ENCODE data around the gene STK33. TPM values are rescaled to one million over a fixed set of nuclear protein-coding genes. Genes with fewer than 3 reads are reported as not detected.

Gene STK33
- total RNA-seq, 1 experiment from 2014 or later, result 19.5 TPM

DNA sequence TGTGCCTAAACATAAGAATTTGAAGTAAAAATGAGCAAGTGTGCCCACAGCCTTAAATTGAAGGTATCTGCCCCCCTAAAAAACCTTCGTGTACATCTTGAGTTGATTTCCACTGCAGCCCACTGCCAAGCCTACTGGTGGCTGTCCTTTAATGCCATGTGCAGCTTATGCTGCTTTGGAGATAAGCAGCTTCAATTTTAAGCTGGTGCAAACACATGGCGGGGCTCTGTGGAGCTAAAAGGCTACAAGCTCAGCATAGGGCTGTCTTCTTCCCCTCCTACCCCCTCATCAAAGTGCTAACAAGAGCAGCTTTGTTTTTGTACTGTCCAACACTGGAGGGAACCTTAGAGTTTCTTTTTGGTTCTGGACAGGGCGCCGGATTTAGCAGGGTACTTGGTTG is 201.9 kb downstream of the STK33 start:
- H2BK12ac ChIP-seq (ENCODE audit: insufficient read length, low read depth, low read length), result no peak overlapping the region
- H3K4me1 ChIP-seq (ENCODE audit: insufficient read depth, low read length), result peaks cover 2% of the 10 kb centered on the region; the same call in 1 of the 2 replicates
- H2BK120ac ChIP-seq (ENCODE audit: low read depth, low read length, poor library complexity, severe bottlenecking), result no peak overlapping the region
- H3K56ac ChIP-seq (ENCODE audit: insufficient read length, low read depth, low read length), result no peak overlapping the region
- no peak overlapping the region for H3K27ac ChIP-seq (ENCODE audit: insufficient read length, low read depth, low read length)
- no peak overlapping the region for H3K4me2 ChIP-seq (ENCODE audit: insufficient read depth, insufficient read length, low read length)
- H3K79me2 ChIP-seq (ENCODE audit: insufficient read depth, low read length), result no peaks in the 10 kb centered on the region
- H3K9me3 ChIP-seq (ENCODE audit: control insufficient read depth, low read depth, low read length), result no peaks in the 10 kb centered on the region
- no peak overlapping the region for H3K14ac ChIP-seq (ENCODE audit: insufficient read depth, low read length)
- H3K4me1 Mint-ChIP-seq, result peaks cover 16 to 26% of the 10 kb centered on the region in 2 experiments
- no peak overlapping the region for H3K9ac ChIP-seq (ENCODE audit: extremely low read depth, insufficient read length, low read length)
- no peak overlapping the region for H2BK15ac ChIP-seq (ENCODE audit: low read depth, low read length)
- H3K4ac ChIP-seq (ENCODE audit: low read depth, low read length), result no peak overlapping the region
- peaks cover 13 to 19% of the 10 kb centered on the region in 2 experiments for H3K9me3 Mint-ChIP-seq
- no peak overlapping the region for H4K91ac ChIP-seq (ENCODE audit: insufficient read length, low read depth, low read length)
- H4K8ac ChIP-seq (replicated peaks; ENCODE audit: insufficient read length, low read depth, low read length), result no peak overlapping the region
- no peak overlapping the region for H4K5ac ChIP-seq (ENCODE audit: insufficient read length, low read depth, low read length)
- peaks cover 2% of the 10 kb centered on the region; the same call in 1 of the 2 replicates for H3K27me3 Mint-ChIP-seq (ENCODE audit: low read depth)
- H3K27ac Mint-ChIP-seq, result no peak overlapping the region
- no peak overlapping the region for H3K18ac ChIP-seq (ENCODE audit: insufficient read length, low read depth, low read length)
- TF ChIP-seq, protein P1, sequence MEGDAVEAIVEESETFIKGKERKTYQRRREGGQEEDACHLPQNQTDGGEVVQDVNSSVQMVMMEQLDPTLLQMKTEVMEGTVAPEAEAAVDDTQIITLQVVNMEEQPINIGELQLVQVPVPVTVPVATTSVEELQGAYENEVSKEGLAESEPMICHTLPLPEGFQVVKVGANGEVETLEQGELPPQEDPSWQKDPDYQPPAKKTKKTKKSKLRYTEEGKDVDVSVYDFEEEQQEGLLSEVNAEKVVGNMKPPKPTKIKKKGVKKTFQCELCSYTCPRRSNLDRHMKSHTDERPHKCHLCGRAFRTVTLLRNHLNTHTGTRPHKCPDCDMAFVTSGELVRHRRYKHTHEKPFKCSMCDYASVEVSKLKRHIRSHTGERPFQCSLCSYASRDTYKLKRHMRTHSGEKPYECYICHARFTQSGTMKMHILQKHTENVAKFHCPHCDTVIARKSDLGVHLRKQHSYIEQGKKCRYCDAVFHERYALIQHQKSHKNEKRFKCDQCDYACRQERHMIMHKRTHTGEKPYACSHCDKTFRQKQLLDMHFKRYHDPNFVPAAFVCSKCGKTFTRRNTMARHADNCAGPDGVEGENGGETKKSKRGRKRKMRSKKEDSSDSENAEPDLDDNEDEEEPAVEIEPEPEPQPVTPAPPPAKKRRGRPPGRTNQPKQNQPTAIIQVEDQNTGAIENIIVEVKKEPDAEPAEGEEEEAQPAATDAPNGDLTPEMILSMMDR (conservative IDR thresholded peaks at IDR 0.05), result no peak
- no peaks in the 10 kb centered on the region for H4K20me1 ChIP-seq (ENCODE audit: control insufficient read depth, insufficient read depth, insufficient read length)
- H3K36me3 Mint-ChIP-seq (ENCODE audit: insufficient read depth in 1 of 3, low read depth in 3 of 3), result peaks cover 8 to 18% (median 10%) of the 10 kb centered on the region in 3 experiments
- no peaks in the 10 kb centered on the region for H3K27me3 ChIP-seq (ENCODE audit: insufficient read depth, low read length)
- no peak overlapping the region for H2AFZ ChIP-seq (ENCODE audit: low read length)
- H2BK5ac ChIP-seq (ENCODE audit: insufficient read length, low read length), result no peak overlapping the region
- WGBS (ENCODE audit: extremely low coverage, insufficient read length, low lambda C conversion rate), result no CpG with 5 or more reads among the region's 4 CpGs
- H2AK5ac ChIP-seq (ENCODE audit: insufficient read length, low read length), result no peak overlapping the region
- no peak overlapping the region for H3K4me3 Mint-ChIP-seq
- H3K79me1 ChIP-seq (ENCODE audit: insufficient read depth, low read depth, low read length, poor library complexity, severe bottlenecking), result no peaks in the 10 kb centered on the region
- DNase-seq, result no peak
- H3K23me2 ChIP-seq (ENCODE audit: insufficient read length, low read depth, low read length, poor library complexity, severe bottlenecking), result no peaks in the 10 kb centered on the region
- no peak overlapping the region for H3T11ph ChIP-seq (ENCODE audit: low read length)
- no peak overlapping the region for H3K23ac ChIP-seq (ENCODE audit: insufficient read length, low read depth, low read length)
- H2BK20ac ChIP-seq (ENCODE audit: low read depth, low read length, poor library complexity, severe bottlenecking), result no peak overlapping the region

Data from H9 (cell line).